Lower leg skin (tissue), 3 donors: ENCODE results near the gene FLNA.

Source experiments
- POLR2A ChIP-seq, 2 donors: fragments of 450-650 bp; IDR thresholded peaks; one replicate each; pipeline ENCODE4 v1.6.1; 2016 to 2017; ENCODE audit warnings: antibody characterized with exemption in 2 of 2, mild to moderate bottlenecking in 1 of 2, moderate library complexity in 1 of 2
- TF ChIP-seq, protein P1 (sequence below), 3 donors: fragments of 450-650 bp; IDR thresholded peaks; one replicate each; pipeline ENCODE4 v1.5.1; 2016; ENCODE audit warnings: antibody characterized with exemption in 3 of 3, mild to moderate bottlenecking in 3 of 3, moderate library complexity in 2 of 3

DNA sequence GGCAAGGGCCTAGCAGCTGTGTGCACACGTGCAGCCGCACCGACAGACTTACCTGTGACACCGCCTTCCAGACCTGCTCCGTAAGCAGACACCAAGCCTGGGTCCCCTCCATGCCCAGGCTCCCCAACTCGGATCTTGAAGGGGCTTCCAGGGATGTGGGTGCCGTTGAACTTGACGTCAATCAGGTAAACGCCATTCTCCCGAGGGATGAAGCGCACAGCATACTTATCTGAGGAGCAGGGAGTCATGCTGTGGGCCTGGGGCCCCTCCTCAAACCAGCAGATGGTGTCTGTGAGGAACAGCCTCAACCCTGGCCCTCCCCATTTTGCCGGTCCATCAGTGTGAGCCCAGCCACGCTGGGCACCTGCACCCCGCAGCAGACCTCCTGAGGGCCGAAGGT lies 24.5 kb downstream of the FLNA start:
- TF ChIP-seq, protein P1, sequence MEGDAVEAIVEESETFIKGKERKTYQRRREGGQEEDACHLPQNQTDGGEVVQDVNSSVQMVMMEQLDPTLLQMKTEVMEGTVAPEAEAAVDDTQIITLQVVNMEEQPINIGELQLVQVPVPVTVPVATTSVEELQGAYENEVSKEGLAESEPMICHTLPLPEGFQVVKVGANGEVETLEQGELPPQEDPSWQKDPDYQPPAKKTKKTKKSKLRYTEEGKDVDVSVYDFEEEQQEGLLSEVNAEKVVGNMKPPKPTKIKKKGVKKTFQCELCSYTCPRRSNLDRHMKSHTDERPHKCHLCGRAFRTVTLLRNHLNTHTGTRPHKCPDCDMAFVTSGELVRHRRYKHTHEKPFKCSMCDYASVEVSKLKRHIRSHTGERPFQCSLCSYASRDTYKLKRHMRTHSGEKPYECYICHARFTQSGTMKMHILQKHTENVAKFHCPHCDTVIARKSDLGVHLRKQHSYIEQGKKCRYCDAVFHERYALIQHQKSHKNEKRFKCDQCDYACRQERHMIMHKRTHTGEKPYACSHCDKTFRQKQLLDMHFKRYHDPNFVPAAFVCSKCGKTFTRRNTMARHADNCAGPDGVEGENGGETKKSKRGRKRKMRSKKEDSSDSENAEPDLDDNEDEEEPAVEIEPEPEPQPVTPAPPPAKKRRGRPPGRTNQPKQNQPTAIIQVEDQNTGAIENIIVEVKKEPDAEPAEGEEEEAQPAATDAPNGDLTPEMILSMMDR (IDR thresholded peaks at IDR 0.05) = no peak
- TF ChIP-seq POLR2A (IDR thresholded peaks at IDR 0.05) = no peak
